ENCODE data around the gene CENPS. TPM values are rescaled to one million over a fixed set of nuclear protein-coding genes. Genes with fewer than 3 reads are reported as not detected.
A peak's percentile ranks its signal among the peaks of the same experiment; 100 is the strongest.

Gene CENPS
- total and polyA plus RNA-seq, 2 of the 13 experiments (the other 11 are each of a cell fraction or from before 2014, with no cell fraction given): 3.3 to 22.0 TPM

DNA sequence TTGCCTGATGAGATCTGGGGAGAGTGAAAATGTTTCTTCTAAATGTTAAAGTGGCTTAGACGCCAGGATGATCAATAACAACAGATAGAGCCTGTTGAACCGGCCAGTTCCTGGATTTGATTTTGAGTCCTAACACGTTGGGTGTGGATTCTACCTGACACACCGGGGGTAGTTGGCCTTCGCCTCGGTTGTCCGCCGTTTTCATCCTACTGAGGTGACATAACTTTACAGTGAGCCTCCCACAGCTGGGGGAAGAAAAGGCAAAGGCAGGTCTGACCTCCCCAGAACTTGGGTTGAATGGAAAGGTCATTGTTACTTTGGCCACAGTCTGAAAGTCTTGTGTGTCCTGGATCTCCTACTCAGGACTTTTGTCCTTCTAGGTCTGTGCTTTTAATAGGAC is 30.2 kb upstream of the CENPS start (continued):
- TF ChIP-seq ZNF468 (CRISPR knock-in tag; IDR thresholded peaks at IDR 0.05): 0 out of 2 replicates have a peak, but pooled peaks have one; percentile 39
- TF ChIP-seq PITX1 (CRISPR knock-in tag; IDR thresholded peaks at IDR 0.05): 0 out of 2 replicates have a peak, but pooled peaks have one; percentile 20
- no peak for TF ChIP-seq POLR2G (IDR thresholded peaks at IDR 0.05; ENCODE audit: low read depth, low read length)
- no peak for TF ChIP-seq ZNF782 (CRISPR knock-in tag; IDR thresholded peaks at IDR 0.05; ENCODE audit: borderline replicate concordance)
- no peak for TF ChIP-seq HOXA9 (CRISPR knock-in tag; IDR thresholded peaks at IDR 0.05; ENCODE audit: borderline replicate concordance)
- TF ChIP-seq, protein P1, sequence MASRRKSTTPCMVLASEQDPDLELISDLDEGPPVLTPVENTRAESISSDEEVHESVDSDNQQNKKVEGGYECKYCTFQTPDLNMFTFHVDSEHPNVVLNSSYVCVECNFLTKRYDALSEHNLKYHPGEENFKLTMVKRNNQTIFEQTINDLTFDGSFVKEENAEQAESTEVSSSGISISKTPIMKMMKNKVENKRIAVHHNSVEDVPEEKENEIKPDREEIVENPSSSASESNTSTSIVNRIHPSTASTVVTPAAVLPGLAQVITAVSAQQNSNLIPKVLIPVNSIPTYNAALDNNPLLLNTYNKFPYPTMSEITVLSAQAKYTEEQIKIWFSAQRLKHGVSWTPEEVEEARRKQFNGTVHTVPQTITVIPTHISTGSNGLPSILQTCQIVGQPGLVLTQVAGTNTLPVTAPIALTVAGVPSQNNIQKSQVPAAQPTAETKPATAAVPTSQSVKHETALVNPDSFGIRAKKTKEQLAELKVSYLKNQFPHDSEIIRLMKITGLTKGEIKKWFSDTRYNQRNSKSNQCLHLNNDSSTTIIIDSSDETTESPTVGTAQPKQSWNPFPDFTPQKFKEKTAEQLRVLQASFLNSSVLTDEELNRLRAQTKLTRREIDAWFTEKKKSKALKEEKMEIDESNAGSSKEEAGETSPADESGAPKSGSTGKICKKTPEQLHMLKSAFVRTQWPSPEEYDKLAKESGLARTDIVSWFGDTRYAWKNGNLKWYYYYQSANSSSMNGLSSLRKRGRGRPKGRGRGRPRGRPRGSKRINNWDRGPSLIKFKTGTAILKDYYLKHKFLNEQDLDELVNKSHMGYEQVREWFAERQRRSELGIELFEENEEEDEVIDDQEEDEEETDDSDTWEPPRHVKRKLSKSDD (CRISPR knock-in tag; IDR thresholded peaks at IDR 0.05; ENCODE audit: low read depth): no peak

DNA sequence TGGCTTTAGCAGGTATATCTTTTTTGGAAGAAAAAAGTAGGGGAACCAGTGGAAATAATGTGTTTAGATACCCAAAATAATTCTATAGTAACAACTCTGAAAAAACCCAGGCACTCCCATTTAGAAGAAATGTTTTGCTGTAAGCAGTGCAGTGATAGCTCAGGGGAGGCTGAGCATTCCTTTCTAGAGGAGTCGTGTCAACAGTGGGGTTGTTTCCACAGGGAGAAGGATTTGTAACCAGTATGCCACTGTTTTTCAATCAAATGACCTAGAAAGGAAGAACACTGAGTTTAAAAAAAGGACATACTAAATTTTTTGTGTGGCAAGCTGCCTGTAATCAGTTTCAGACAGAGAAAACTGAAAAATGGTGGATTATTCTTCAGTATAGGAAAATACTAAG is 29.0 kb upstream of the CENPS start:
- Histone ChIP-seq H3K36me3 (replicated peaks in 1 of 2; ENCODE audit: control insufficient read depth in 1 of 2, insufficient read depth in 2 of 2, low read length in 2 of 2) (peaks cover 6 to 28% of the 10 kb centered on the region in 2 experiments; a peak in 4 of 5 replicates), H3K4me1 (ENCODE audit: insufficient read depth, low read length) (peaks cover 33% of the 10 kb centered on the region), H3K27me3 (ENCODE audit: control insufficient read depth in 1 of 2, insufficient read depth in 2 of 2, low read length in 2 of 2) (no peaks in the 10 kb centered on the region), H3K27ac (ENCODE audit: extremely low read length, insufficient read depth, low read length) (no peak overlapping the region), H2AFZ (ENCODE audit: low read length) (no peak overlapping the region), H4K20me1 (ENCODE audit: insufficient read depth, low read length) (no peaks in the 10 kb centered on the region), H3K9ac (ENCODE audit: insufficient read depth, low read depth, low read length) (no peak overlapping the region), H3K4me2 (ENCODE audit: low read depth, low read length) (peak overlapping the region; percentile 97), H3K9me3 (ENCODE audit: low read length) (no peaks in the 10 kb centered on the region), H3K4me3 (replicated peaks in 1 of 3; ENCODE audit: insufficient read depth in 1 of 3, low read depth in 2 of 3, low read length in 3 of 3) (no peak overlapping the region), H3K79me2 (ENCODE audit: insufficient read depth, low read length) (peaks cover 28% of the 10 kb centered on the region)
- FAIRE-seq (no peak), DNase-seq (ENCODE audit: low spot score) (peak; percentile 39), ATAC-seq (no peak)
- no TSS peak for BruUV-seq (replicated peaks)
- intact Hi-C loops (cut with micrococcal nuclease; ENCODE audit: unreplicated experiment) (no loop called here), in situ Hi-C loops (cut with HindIII; ENCODE audit: extremely low pct_ligation_motif_present, low pct_unique_long_range_greater_than_20kb) (no loop called here)
- TF ChIP-seq ZFP82 (CRISPR knock-in tag; IDR thresholded peaks at IDR 0.05; ENCODE audit: borderline replicate concordance): no peak
- no peak for TF ChIP-seq RBAK (CRISPR knock-in tag; IDR thresholded peaks at IDR 0.05)
- TF ChIP-seq RCOR2 (CRISPR knock-in tag; IDR thresholded peaks at IDR 0.05): no peak
- 0 out of 2 replicates have a peak, but pooled peaks have one; percentile 27 for TF ChIP-seq SAP130 (CRISPR knock-in tag; IDR thresholded peaks at IDR 0.05; ENCODE audit: low read depth)
- TF ChIP-seq, protein P2, sequence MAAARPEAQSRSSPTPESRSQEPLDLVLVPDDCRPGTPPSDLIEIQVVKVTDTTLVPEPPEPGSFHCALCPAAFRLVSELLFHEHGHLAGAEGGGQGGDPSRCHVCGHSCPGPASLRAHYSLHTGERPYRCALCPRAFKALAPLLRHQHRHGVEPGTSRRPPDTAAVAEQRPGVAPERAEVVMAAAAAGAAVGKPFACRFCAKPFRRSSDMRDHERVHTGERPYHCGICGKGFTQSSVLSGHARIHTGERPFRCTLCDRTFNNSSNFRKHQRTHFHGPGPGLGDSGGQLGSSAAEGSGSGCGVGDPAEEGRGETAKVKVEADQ (CRISPR knock-in tag; IDR thresholded peaks at IDR 0.05; ENCODE audit: borderline replicate concordance): no peak
- ChIA-PET CTCF (ENCODE audit: low intra/inter-chr PET ratio, low total read pairs) (no interaction called here), POLR2A (interaction anchor here (4.4 kb wide), 1 partner anchor 13 kb away, joined by 65 read pairs; no protein-coding TSS in a partner anchor)
- WGBS (ENCODE audit: low lambda C conversion rate): 61% methylated on average over 1 of the region's 1 CpG
